Measurements from ENCODE around the gene KRTAP17-1. TPM values are rescaled to one million over a fixed set of nuclear protein-coding genes. Genes with fewer than 3 reads are reported as not detected.
A peak's percentile ranks its signal among the peaks of the same experiment; 100 is the strongest.

The KRTAP17-1 gene
- total RNA-seq, 2 donors from 2014 or later: 0.46 to 0.48 TPM

DNA sequence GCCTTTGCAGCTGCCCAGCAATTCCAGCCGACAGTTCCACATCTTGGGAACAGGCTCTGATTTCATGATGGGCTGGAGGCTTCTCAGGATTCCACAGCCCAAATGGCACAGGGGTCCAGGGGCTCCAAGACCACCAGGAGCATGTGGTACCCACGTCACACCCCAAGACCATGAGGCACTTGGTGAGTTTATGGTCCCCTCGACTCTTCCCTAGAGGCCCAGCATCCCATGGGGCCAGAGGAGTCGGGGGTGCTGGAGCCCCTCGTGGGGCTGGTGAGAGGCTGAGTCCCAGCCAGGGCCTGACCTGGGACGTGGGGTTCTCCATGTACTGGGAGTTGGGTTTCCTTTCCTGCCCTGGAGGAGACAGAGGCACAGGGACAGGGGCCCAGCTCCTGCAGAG lies 10.1 kb upstream of the KRTAP17-1 start:
- Histone ChIP-seq H3K9me3 (ENCODE audit: control insufficient read depth, low read length) (no peaks in the 10 kb centered on the region), H3K27me3 (ENCODE audit: control insufficient read depth, insufficient read depth, low read length, poor library complexity, severe bottlenecking) (no peaks in the 10 kb centered on the region), H3K4me3 (ENCODE audit: low read length) (no peak overlapping the region), H3K4me1 (ENCODE audit: control insufficient read depth, insufficient read depth, low read length) (no peaks in the 10 kb centered on the region), H3K27ac (ENCODE audit: low read depth, low read length) (no peak overlapping the region), H3K36me3 (ENCODE audit: control insufficient read depth, insufficient read depth, low read length) (no peaks in the 10 kb centered on the region), H3K9ac (ENCODE audit: extremely low read depth, low read length, poor library complexity, severe bottlenecking) (no peak overlapping the region)
- 90 to 95% methylated on average over 6 of the region's 6 CpGs for WGBS, 2 experiments (ENCODE audit: insufficient coverage in 1 of 2, insufficient read length in 1 of 2)
- no peak for DNase-seq
- no peaks in the 10 kb centered on the region for H3K36me3 Mint-ChIP-seq (ENCODE audit: low read depth)
- no peak overlapping the region for H3K27ac Mint-ChIP-seq
- H3K9me3 Mint-ChIP-seq: no peaks in the 10 kb centered on the region
- H3K4me1 Mint-ChIP-seq: no peaks in the 10 kb centered on the region
- TF ChIP-seq CTCF (conservative IDR thresholded peaks at IDR 0.05): no peak
- H3K27me3 Mint-ChIP-seq (ENCODE audit: insufficient read depth): peaks cover 1% of the 10 kb centered on the region
- no peak overlapping the region for H3K4me3 Mint-ChIP-seq

DNA sequence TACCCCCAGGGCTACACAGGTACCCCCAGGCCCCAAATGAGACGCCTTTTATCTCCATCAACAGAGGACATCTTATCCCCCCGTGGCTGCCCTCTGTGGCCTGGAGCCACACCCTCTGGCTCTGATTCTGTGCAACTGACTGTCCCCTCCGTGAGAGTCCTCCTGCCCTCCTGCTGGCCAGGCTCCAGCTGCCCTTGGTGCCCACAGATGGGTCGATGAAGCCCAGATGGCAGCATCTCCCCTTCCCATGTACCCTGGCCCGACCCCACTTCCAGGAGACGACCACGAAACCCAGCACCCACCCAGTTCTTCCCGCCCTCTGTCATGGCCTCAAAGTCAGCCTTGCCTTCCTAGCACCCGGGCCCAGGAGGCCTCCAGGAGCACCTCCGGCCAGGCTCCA lies 9.6 kb upstream of the KRTAP17-1 start:
- no peak overlapping the region for H3K27ac Mint-ChIP-seq
- no peak for DNase-seq
- H3K4me1 Mint-ChIP-seq: no peaks in the 10 kb centered on the region
- H3K36me3 Mint-ChIP-seq (ENCODE audit: low read depth): no peaks in the 10 kb centered on the region
- H3K27me3 Mint-ChIP-seq (ENCODE audit: insufficient read depth): peaks cover 3% of the 10 kb centered on the region
- Histone ChIP-seq H3K27me3 (ENCODE audit: control insufficient read depth, insufficient read depth, low read length, poor library complexity, severe bottlenecking) (no peaks in the 10 kb centered on the region), H3K27ac (ENCODE audit: low read depth, low read length) (no peak overlapping the region), H3K4me3 (ENCODE audit: low read length) (no peak overlapping the region), H3K9ac (ENCODE audit: extremely low read depth, low read length, poor library complexity, severe bottlenecking) (no peak overlapping the region), H3K36me3 (ENCODE audit: control insufficient read depth, insufficient read depth, low read length) (no peaks in the 10 kb centered on the region), H3K9me3 (ENCODE audit: control insufficient read depth, low read length) (peaks cover under 1% of the 10 kb centered on the region), H3K4me1 (ENCODE audit: control insufficient read depth, insufficient read depth, low read length) (no peaks in the 10 kb centered on the region)
- no peak for TF ChIP-seq CTCF (conservative IDR thresholded peaks at IDR 0.05)
- H3K4me3 Mint-ChIP-seq: no peak overlapping the region
- 90 to 92% methylated on average over 2 to 10 of the region's 10 CpGs for WGBS, 2 experiments (ENCODE audit: insufficient coverage in 1 of 2, insufficient read length in 1 of 2)
- peaks cover 2% of the 10 kb centered on the region for H3K9me3 Mint-ChIP-seq

- TF ChIP-seq CTCF (conservative IDR thresholded peaks at IDR 0.05): peak; percentile 73
- WGBS, 2 experiments (ENCODE audit: insufficient coverage in 1 of 2, insufficient read length in 1 of 2): 70 to 85% methylated on average over 5 to 16 of the region's 16 CpGs
- Mint-ChIP-seq H3K36me3 (ENCODE audit: low read depth) (no peaks in the 10 kb centered on the region), H3K9me3 (peaks cover 9% of the 10 kb centered on the region), H3K4me1 (no peaks in the 10 kb centered on the region), H3K27ac (no peak overlapping the region), H3K27me3 (ENCODE audit: insufficient read depth) (peaks cover 7% of the 10 kb centered on the region), H3K4me3 (no peak overlapping the region)
- H3K36me3 ChIP-seq (ENCODE audit: control insufficient read depth, insufficient read depth, low read length): no peaks in the 10 kb centered on the region
- no peak overlapping the region for H3K9ac ChIP-seq (ENCODE audit: extremely low read depth, low read length, poor library complexity, severe bottlenecking)
- H3K27ac ChIP-seq (ENCODE audit: low read depth, low read length): no peak overlapping the region
- H3K4me1 ChIP-seq (ENCODE audit: control insufficient read depth, insufficient read depth, low read length): no peaks in the 10 kb centered on the region
- no peak overlapping the region for H3K4me3 ChIP-seq (ENCODE audit: low read length)
- H3K27me3 ChIP-seq (ENCODE audit: control insufficient read depth, insufficient read depth, low read length, poor library complexity, severe bottlenecking): no peaks in the 10 kb centered on the region
- peak; percentile 89 for DNase-seq
- H3K9me3 ChIP-seq (ENCODE audit: control insufficient read depth, low read length): peaks cover 7% of the 10 kb centered on the region
Observed at GRCh38 chr17:41324180-41325075, 8.9 kb upstream of the KRTAP17-1 start.
